ES-I3 (cell line): ENCODE measurements around the gene PBRM1.
"Not testable (repeated sequence)": the region's sequence is repeated elsewhere in the genome, so short reads cannot be mapped to it uniquely, and the experiment has no call there.

Experiments used
- H3K36me3 ChIP-seq: 2 replicates; pipeline ENCODE4 v1.6.1; 2013; ENCODE audit warnings: mild to moderate bottlenecking, low read length, control low read depth, moderate library complexity; ENCODE audit not compliant: insufficient read depth
- H3K4me1 ChIP-seq: 2 replicates; pipeline ENCODE4 v1.6.1; 2013; ENCODE audit warnings: mild to moderate bottlenecking, control low read depth, low read length; ENCODE audit not compliant: insufficient read depth
- H3K9ac ChIP-seq: 2 replicates; pipeline ENCODE4 v1.6.1; 2013; ENCODE audit warnings: low read depth, mild to moderate bottlenecking, low read length, moderate library complexity
- H3K9me3 ChIP-seq: 2 replicates; pipeline ENCODE4 v1.6.1; 2013; ENCODE audit warnings: mild to moderate bottlenecking, low read length, moderate library complexity; ENCODE audit not compliant: control insufficient read depth, insufficient read depth

PBRM1 gene

DNA sequence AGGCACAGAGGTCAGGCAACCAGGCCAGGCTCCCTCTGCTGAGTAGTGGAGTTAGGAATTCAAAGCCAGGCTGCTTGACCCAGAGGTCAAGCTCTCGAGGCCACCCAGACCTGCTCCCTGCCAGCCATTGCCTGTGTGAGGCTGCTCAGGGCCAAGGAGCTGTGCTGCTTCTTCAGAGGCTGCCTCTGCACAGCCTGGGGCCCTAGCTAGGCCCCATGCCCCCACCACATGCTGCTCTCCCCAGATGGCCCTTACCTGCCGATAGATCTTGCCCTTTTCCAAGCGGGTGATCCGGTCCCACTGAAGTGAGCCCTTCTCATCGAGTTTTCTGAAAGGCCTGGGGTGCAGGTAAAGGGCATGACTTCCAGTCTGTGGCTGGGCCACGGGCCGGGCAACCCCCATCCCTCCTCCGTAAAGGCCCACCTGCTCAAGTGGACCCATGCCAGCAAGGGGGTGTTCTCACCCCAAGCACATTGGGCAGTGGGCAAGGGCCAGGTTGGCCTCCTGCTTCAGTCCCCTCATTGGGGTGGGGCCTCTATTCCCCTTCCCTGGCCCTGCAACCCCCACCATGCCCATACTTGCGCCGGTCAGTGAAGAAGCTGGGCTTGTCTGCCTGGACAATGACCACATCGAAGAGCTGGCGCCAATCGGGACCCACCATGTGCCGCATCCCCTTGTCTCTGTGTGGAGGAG, 158.5 kb downstream of the PBRM1 start:
- H3K4me1 ChIP-seq = peaks cover 1% of the 10 kb centered on the region; the same call in 1 of the 2 replicates
- H3K9ac ChIP-seq = no peak overlapping the region
- peaks cover 2% of the 10 kb centered on the region; the same call in 1 of the 2 replicates for H3K36me3 ChIP-seq

GRCh38 chr3:52526671-52527038, 159.1 kb downstream of the PBRM1 start:
- H3K4me1 ChIP-seq, H3K36me3 ChIP-seq, H3K9me3 ChIP-seq, H3K9ac ChIP-seq: not testable (repeated sequence)

More for the DNA sequence above, 158.5 kb downstream of the PBRM1 start:
- no peaks in the 10 kb centered on the region for H3K9me3 ChIP-seq

- H3K36me3 ChIP-seq = peaks cover 2% of the 10 kb centered on the region; the same call in 1 of the 2 replicates
- H3K9me3 ChIP-seq = no peaks in the 10 kb centered on the region
- no peaks in the 10 kb centered on the region for H3K4me1 ChIP-seq
- H3K9ac ChIP-seq = no peak overlapping the region
Observed at GRCh38 chr3:52525680-52526561, 159.8 kb downstream of the PBRM1 start.

DNA sequence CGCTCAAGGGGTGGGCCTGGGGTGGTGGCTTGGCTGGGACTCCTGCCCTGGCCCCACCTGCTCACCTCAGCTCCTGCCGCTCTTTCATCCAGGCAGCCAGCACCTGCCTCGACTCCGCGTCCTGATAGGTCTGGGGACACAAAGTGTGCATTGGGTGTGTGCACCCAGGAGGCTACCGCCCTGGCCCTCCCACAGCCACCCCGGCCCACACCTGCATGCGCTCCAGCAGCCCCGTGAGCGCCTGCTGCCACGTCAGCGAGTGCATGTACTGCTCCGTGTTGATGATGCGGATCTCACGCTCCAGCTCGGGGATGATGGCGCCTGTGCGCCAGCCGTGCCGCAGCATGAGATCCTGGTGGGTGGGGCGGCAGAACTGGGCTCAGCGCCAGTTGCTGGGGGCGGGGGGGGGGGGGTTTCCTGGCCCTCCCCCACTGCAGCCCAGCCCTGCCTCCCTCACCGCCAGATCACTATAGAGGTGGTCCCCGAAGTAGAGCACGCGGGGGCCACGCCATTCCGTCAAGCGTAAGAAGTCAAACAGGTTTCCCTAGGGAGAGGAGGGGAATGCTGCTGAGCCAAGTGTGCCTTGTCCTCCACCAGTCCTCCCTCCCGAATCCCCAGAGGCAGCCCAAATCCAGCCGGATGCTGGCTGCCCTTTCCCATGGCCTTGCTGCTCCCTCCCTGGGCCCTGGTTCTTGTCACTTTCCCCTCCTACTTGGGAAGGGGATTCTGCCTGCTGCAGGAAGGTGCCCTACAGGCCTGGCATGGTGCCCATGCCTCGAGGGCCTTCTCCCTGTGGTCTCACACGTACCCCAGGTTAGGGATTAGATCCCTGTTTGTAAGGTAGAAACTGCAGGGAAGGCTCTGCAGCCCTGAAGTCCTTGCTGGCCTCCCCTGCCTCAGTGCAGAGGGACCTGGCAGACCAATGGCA, 160.7 kb downstream of the PBRM1 start:
- Histone ChIP-seq H3K4me1 (no peaks in the 10 kb centered on the region), H3K9ac (no peak overlapping the region), H3K9me3 (no peaks in the 10 kb centered on the region), H3K36me3 (peaks cover 2% of the 10 kb centered on the region; the same call in 1 of the 2 replicates)

GRCh38 chr3:52524258-52524751, 161.4 kb downstream of the PBRM1 start:
- H3K9ac ChIP-seq = no peak overlapping the region
- no peaks in the 10 kb centered on the region for H3K4me1 ChIP-seq
- peaks cover 2% of the 10 kb centered on the region; the same call in 1 of the 2 replicates for H3K36me3 ChIP-seq
- H3K9me3 ChIP-seq = no peaks in the 10 kb centered on the region

- Histone ChIP-seq H3K4me1 (no peaks in the 10 kb centered on the region), H3K9ac (no peak overlapping the region), H3K9me3 (no peaks in the 10 kb centered on the region), H3K36me3 (0 out of 2 replicates have a peak, but pooled peaks cover 2% of the 10 kb centered on the region)
Observed at GRCh38 chr3:52523386-52524257, 162.1 kb downstream of the PBRM1 start.

DNA sequence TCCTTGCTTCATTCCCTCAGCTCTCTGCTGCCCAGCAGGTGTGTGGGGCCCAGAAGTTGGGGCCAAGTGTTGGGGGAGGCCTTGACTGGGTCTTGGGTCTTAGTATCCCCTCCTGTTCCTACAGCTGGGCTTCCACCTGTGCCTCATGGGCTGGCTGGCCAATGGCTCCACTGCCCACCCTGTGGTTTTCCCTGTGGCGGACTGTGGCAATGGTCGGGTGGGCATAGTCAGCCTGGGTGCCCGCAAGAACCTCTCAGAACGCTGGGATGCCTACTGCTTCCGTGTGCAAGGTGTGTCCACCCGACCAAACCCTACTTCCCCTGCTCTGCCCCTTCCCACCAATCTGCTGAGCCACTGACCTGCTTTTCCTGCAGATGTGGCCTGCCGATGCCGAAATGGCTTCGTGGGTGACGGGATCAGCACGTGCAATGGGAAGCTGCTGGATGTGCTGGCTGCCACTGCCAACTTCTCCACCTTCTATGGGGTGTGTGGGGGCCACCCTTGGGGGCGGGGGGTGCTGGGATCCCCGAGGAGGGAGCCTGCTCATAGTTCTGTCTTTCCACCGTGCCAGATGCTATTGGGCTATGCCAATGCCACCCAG, 163.0 kb downstream of the PBRM1 start:
- H3K4me1 ChIP-seq = no peaks in the 10 kb centered on the region
- H3K9me3 ChIP-seq = no peaks in the 10 kb centered on the region
- 0 out of 2 replicates have a peak, but pooled peaks cover 2% of the 10 kb centered on the region for H3K36me3 ChIP-seq
- H3K9ac ChIP-seq = no peak overlapping the region

DNA sequence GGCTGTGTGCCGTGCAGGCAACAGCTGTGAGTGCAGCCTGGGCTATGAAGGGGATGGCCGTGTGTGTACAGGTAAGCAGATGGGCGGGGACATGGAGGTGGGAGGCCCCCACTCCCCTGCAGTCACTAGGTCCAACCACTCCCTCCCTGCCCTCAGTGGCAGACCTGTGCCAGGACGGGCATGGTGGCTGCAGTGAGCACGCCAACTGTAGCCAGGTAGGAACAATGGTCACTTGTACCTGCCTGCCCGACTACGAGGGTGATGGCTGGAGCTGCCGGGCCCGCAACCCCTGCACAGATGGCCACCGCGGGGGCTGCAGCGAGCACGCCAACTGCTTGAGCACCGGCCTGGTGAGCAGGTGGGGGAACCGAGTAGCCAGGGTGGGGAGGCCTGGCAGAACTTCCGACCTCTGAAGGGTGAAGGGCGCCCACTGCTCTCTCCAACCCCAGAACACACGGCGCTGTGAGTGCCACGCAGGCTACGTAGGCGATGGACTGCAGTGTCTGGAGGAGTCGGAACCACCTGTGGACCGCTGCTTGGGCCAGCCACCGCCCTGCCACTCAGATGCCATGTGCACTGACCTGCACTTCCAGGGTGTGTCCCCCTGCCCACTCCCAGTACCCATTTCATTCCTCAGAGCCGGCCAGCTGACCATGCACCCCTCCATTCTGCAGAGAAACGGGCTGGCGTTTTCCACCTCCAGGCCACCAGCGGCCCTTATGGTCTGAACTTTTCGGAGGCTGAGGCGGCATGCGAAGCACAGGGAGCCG, 163.6 kb downstream of the PBRM1 start:
- Histone ChIP-seq H3K4me1 (no peaks in the 10 kb centered on the region), H3K36me3 (0 out of 2 replicates have a peak, but pooled peaks cover 2% of the 10 kb centered on the region), H3K9me3 (no peaks in the 10 kb centered on the region), H3K9ac (no peak overlapping the region)

DNA sequence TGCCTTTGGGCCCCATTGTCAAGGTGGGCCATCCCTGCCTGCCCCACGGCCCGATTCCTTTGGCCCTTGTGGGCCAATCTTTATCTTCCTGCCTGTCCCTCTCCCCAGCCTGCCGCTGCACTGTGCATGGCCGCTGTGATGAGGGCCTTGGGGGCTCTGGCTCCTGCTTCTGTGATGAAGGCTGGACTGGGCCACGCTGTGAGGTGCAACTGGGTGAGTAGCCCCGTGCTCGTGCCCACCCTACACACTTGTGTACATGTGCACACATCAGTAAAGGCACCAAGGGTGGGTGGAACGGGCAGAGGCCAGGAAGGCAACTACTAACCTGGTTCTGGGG, 164.3 kb downstream of the PBRM1 start:
- no peaks in the 10 kb centered on the region for H3K9me3 ChIP-seq
- no peaks in the 10 kb centered on the region for H3K4me1 ChIP-seq
- H3K36me3 ChIP-seq = 0 out of 2 replicates have a peak, but pooled peaks cover 2% of the 10 kb centered on the region
- H3K9ac ChIP-seq = no peak overlapping the region

DNA sequence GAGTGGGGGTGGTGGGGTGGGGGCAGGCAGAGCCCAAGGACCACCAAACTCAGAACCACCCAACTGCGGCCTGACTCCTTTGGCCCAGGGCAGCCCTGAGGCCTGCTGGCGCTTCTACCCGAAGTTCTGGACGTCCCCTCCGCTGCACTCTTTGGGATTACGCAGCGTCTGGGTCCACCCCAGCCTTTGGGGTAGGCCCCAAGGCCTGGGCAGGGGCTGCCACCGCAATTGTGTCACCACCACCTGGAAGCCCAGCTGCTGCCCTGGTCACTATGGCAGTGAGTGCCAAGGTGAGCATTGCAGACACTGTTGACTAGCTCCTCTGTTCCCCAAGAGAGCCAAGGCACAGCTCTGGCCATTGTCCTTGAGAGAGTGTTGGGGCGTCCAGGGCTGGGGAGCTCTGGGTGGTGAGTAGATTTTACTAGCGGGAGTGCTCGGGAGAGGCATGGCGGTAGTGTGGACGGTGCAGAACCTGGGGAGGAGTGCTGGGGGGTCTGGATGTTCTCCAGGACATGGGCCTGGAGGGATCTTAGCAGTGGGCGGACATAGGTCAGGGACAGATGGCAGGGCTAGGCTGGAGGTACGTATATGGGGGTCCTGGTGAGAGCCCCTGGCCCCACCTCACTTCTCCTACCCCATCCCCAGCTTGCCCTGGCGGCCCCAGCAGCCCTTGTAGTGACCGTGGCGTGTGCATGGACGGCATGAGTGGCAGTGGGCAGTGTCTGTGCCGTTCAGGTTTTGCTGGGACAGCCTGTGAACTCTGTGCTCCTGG, 164.8 kb downstream of the PBRM1 start:
- Histone ChIP-seq H3K36me3 (0 out of 2 replicates have a peak, but pooled peaks cover 2% of the 10 kb centered on the region), H3K4me1 (no peaks in the 10 kb centered on the region), H3K9ac (no peak overlapping the region), H3K9me3 (no peaks in the 10 kb centered on the region)

DNA sequence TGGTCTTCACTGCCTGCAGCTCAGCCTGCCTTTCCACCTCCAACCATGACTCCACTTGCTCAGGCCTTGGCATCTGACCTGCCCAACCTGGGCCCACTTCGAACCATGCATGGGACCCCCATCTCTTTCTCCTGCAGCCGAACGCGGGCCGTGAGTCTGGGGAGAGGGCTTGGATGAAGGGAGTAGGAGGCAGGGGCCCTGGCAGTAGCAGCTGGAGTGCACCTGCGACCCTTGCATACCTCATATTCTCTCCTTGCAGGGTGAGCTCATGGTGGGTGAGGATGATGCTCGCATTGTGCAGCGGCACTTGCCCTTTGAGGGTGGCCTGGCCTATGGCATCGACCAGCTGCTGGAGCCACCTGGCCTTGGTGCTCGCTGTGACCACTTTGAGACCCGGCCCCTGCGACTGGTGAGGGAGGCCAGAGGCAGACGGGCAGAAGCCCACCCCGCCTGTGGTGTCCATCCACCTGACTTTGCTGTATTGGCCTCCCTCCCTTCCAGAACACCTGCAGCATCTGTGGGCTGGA, 165.5 kb downstream of the PBRM1 start:
- Histone ChIP-seq H3K36me3 (0 out of 2 replicates have a peak, but pooled peaks cover 2% of the 10 kb centered on the region), H3K4me1 (no peaks in the 10 kb centered on the region), H3K9me3 (no peaks in the 10 kb centered on the region), H3K9ac (no peak overlapping the region)
